ENCODE results near the gene RAG2.

Gene RAG2

GRCh38 chr11:36598051-36598450 lies at the start of gene RAG2:
Gene RAG2, minus strand, starts transcription at chr11:36598236. Its CDS starts 4,068 bp downstream, at chr11:36594168.
- DNase-seq (ENCODE audit: low read depth in 2 of 2, low spot score in 1 of 2) = no peak

GRCh38 chr11:36638556-36638955 lies 40.5 kb upstream of the RAG2 start:
- DNase-seq (ENCODE audit: low read depth in 2 of 2, low spot score in 1 of 2) = no peak

DNA sequence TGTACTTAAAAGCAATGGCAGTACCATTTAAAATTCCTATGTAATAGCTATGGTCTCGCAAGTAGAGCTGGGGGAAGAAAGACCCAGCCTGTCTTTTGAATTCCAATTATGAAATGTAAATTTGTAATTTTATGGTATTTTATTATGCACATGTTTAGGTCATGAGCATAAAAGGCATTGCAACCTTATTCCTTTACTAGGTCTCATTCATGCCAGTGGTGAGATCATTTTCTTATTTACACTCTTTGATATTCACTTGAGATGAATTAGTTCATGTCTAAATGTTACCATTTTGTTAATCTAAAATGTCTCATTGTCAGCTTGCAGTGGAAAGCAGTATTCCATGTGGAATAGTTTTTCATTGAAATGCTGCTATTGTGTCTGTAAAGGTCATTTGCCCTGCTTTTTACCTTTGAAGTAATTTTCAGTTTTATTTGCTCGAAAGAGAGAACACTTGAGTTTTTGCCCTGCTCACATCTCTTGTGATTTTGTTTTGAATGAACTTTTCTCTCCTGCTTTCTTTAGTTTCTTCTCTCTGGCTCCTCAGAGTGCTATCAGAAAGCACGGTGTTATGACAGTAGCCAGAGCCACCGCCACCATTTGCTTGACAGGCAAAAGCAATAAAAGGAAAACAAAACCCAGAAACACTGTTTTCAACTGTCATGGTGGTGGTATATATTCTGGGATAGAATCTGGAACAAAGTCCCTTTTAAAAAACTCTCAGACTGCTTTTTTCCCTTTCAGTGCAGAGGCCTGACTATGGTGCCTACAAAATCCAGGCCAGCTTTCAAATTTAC lies 37.2 kb upstream of the RAG2 start:
- DNase-seq (ENCODE audit: low read depth in 2 of 2, low spot score in 1 of 2) = no peak

DNA sequence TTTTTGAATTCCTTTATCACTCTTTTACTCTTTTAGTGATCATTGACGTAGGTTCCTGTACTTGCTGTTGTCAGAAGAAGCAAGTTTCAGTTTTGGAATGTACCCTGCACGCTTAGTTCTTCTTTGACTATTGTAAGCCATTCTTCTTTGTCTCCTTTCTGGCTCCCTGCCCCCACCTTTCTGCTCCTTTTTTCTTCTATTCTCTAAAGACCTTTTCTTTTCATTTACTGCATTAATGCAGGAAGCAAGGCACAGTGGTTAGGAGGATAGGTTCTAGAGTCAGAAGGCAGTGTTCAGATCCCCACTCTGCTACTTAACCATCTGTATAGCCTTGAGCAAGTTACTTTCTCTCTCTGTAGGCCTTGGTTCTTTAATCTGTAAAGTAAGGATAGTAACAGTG lies 33.7 kb upstream of the RAG2 start:
- no peak for DNase-seq (ENCODE audit: low read depth in 2 of 2, low spot score in 1 of 2)

GRCh38 chr11:36628765-36629244 lies 30.8 kb upstream of the RAG2 start:
- no peak for DNase-seq (ENCODE audit: low read depth in 2 of 2, low spot score in 1 of 2)

- DNase-seq (ENCODE audit: low read depth in 2 of 2, low spot score in 1 of 2) = no peak
These were observed 30.1 kb upstream of the RAG2 start for GRCh38 chr11:36628141-36628540.

DNA sequence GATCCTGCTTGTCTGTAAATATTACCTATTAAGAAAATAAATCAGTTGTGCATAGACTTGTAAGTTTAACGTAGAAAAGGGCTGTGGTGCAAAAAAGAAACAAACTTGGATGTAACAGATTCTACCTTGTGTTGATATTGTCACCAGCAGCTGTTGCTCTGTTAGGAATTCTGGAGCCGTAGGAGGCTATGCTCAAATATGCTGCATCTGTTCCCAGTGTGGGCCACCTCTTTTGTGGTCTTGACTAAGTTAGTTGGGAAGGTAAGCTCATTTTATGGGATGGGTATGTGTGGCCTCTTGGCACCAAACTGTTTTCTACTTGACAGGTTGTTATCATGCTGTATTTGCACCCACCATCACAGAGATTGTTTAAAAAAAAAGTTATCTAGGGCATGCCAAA lies 29.4 kb upstream of the RAG2 start:
- DNase-seq (ENCODE audit: low read depth in 2 of 2, low spot score in 1 of 2) = no peak

DNA sequence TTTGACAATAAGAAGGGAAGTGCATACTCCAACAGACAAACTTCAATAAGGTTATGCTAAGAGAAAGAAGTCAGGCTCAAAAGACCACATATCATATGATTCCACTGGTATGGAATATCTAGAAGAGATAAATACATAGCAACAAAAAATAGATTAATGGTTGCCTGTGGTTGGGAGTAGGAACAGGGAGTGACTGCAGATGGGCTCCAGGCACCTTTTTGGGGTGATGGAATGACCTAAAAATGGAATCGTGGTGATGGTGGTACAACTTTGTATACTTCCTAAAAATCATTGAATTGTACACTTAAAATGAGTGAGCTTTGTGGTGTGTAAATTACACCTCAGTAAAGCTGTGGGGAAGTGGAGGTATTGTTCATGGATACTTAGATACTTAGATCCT lies 29.0 kb upstream of the RAG2 start:
- DNase-seq (ENCODE audit: low read depth in 2 of 2, low spot score in 1 of 2) = no peak

DNA sequence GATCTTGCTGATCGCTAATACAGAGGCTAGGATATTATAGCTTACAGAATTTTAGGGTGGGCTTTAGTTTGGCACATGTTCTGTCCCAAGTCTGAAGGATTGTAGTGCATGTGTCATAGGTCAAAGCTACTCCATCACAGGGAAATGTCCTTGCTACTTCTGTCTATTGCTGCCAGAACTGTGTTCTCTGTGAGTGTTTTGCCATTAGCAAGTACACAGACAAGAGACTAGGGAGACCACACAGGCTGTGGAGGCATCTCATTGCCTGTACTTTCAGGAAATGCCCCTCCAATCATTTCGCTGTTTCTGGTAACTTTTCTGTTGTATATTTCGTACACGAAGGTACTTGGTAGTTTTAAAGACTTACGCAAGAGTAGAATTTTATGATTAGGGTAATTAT lies 25.5 kb upstream of the RAG2 start:
- DNase-seq (ENCODE audit: low read depth in 2 of 2, low spot score in 1 of 2) = no peak

DNA sequence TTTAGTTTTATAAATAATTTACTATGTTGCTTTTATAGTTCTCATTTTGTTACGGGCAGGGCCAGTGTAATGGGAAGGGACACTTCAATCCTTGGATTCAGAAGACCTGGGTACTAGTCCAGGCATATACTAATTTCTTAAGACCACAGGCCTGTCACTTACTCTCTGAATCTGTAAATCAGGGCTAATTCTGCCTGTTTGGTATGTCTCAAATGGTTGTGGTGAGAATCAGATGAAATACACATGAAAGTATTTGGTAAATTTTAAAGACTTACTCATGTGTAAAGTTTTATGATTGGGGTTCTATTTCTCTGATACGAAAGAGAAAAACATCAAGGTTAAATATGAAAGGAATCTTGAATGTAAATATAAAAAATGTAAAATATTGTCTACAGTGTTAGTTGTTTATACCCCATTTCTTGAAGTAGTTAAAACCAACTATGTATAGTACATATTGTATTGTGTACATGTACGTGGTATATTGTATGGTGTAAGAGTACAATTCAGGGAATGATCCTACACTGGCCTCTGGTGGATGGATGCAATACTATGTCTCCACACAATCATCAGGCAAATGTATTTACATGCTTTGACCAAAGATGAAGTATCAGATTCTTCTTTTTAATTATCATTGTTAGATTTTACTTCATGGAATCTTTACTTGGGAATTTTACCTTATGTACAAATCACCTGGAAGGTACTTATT lies 24.5 kb upstream of the RAG2 start:
- no peak for DNase-seq (ENCODE audit: low read depth in 2 of 2, low spot score in 1 of 2)

DNA sequence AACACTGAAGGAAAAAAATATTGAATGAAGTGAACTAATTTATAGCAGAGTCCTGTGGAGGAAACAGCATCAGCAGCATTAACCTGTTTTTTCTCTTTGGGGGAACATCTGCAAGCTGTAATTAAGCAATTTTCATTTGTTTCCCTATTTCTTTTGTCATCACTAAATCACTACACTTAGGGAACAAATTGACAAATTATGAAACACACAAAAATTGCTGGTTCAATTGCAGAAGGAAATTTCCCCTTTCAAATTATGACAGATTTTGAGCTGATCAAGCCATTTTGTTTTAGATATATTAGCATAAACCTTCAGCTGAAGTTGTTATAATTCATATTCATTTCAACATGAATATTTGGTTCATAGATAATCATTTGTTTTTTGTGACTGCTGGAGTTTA lies 22.2 kb upstream of the RAG2 start:
- DNase-seq (ENCODE audit: low read depth in 2 of 2, low spot score in 1 of 2) = no peak

DNA sequence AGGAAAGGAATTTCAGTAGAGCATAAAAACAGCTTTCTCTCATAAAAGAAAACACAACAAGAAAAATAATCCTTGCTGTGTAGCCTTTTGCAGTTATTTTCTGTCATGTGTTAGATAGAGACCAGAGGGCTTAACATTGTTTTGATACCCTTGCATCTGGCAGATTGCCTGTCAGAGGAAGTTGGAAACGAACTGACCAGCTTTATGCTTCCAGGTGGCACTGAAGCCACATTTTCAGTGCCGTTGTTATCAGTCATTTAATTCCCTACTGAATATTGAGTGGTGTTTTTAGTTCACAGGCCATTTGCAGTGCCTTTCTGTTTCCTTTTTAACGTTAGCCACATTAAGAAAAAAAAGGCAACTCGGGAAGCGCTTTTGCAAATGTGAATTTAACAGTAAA lies 21.5 kb upstream of the RAG2 start:
- no peak for DNase-seq (ENCODE audit: low read depth in 2 of 2, low spot score in 1 of 2)

- no peak for DNase-seq (ENCODE audit: low read depth in 2 of 2, low spot score in 1 of 2)
These were observed 20.5 kb upstream of the RAG2 start for GRCh38 chr11:36618363-36619047.

DNA sequence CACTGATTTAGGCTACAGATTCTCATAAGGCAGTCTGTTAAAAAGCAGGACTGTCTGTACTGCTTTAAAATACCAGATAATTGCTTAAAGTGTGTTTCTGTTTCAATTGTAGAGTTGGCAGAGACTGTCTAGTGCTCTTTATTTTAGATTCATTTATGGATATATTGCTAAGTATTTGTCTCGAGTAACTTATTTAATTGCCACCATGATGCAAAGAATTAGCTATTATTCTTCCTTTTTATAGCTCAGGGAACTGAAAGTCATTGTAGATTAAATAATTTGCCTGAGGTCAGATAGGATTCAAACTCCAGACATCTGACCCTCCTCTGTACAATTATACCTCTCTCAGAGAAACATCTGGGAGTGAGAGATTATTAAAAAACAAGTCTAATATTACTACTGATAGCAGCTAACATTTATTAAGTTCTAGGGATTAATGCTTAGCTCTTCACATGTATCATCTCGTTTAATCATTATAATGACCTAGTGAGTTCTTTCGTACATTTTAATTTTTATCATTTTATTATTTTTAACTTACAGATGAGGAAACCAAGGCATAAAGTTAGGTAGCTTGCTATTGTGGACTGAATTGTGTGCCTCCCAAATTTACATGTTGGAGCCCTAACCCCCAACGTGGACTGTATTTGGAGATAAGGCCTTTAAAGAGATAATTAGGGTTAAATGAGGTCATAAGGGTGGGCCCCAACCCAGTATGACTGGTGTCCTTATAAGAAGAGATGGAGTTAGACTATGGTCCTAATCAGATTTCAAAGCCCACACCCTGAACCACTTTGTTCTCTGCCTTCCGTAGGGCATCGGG lies 19.7 kb upstream of the RAG2 start:
- DNase-seq (ENCODE audit: low read depth in 2 of 2, low spot score in 1 of 2) = no peak

GRCh38 chr11:36615826-36616225 lies 17.8 kb upstream of the RAG2 start:
- no peak for DNase-seq (ENCODE audit: low read depth in 2 of 2, low spot score in 1 of 2)

DNA sequence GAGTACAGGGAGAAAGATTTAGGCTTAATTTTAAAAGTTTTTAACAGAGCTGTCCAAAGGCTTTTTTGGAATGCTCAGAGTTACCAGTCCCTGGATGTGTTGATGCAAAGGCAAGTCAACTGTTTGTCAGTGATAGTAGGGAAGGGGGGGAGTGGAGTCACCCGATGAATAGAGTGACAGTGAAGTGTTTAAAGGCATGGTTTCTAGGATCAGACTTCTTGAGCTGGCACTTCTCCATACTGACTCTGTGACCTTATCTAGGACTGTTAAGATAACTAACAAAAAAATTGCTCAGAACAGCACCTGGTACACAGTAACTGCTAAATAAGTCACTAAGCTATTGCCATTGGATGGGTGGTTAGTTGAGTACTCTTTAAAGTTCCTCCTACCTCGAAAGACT lies 11.3 kb upstream of the RAG2 start:
- DNase-seq (ENCODE audit: low read depth in 2 of 2, low spot score in 1 of 2) = no peak

- no peak for DNase-seq (ENCODE audit: low read depth in 2 of 2, low spot score in 1 of 2)
These were observed 10.6 kb upstream of the RAG2 start for GRCh38 chr11:36608491-36609199.

- no peak for DNase-seq (ENCODE audit: low read depth in 2 of 2, low spot score in 1 of 2)
These were observed 7.5 kb upstream of the RAG2 start for GRCh38 chr11:36605221-36606216.

DNA sequence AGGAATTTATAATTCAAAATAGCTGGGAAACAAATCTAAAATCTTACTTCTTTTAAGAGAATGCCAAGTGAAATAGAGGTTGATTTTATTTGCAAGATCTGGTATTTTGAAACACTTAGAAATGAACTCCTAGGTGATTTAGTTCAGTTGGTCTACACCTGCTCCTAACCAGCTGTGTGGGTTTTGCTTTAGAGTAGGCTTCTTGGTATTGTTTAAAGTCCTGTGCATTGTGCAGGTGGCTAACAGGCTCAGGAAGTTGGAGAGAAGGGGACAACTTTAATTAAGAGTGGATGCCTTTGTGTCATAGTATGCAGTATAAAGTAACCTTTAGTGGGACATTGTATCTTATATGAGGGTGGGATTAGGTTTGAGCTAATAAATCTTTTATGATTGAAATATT lies 4.1 kb upstream of the RAG2 start:
- DNase-seq (ENCODE audit: low read depth in 2 of 2, low spot score in 1 of 2) = no peak

All from stimulated activated CD8-positive, alpha-beta memory T cell treated with anti-CD3 and anti-CD28 coated beads, Interleukin-4, amount 100 ng/mL, for 1 hour (primary cell).